Prostate gland (tissue), 2 donors: Measurements from ENCODE around the gene GRAMD1A.

Source experiments
- POLR2A ChIP-seq: fragments of 450-650 bp; IDR thresholded peaks from one replicate; pipeline ENCODE4 v1.6.1; 2016; ENCODE audit warnings: antibody characterized with exemption, mild to moderate bottlenecking
- TF ChIP-seq, protein P1 (sequence below), 4 experiments: fragments of 200-600 bp in 2 of 4; fragments of 450-650 bp in 2 of 4; sonication (generic) in 2 of 4; IDR thresholded peaks; 1 replicate in 3 of 4; 2 replicates in 1 of 4; pipeline ENCODE4 v1.5.1; 2016 to 2019; ENCODE audit warnings: antibody characterized with exemption in 4 of 4, mild to moderate bottlenecking in 2 of 4, moderate library complexity in 2 of 4

GRCh38 chr19:35015270-35015953, 15.3 kb downstream of the GRAMD1A start:
- TF ChIP-seq, protein P1, sequence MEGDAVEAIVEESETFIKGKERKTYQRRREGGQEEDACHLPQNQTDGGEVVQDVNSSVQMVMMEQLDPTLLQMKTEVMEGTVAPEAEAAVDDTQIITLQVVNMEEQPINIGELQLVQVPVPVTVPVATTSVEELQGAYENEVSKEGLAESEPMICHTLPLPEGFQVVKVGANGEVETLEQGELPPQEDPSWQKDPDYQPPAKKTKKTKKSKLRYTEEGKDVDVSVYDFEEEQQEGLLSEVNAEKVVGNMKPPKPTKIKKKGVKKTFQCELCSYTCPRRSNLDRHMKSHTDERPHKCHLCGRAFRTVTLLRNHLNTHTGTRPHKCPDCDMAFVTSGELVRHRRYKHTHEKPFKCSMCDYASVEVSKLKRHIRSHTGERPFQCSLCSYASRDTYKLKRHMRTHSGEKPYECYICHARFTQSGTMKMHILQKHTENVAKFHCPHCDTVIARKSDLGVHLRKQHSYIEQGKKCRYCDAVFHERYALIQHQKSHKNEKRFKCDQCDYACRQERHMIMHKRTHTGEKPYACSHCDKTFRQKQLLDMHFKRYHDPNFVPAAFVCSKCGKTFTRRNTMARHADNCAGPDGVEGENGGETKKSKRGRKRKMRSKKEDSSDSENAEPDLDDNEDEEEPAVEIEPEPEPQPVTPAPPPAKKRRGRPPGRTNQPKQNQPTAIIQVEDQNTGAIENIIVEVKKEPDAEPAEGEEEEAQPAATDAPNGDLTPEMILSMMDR (IDR thresholded peaks at IDR 0.05), result no peak
- TF ChIP-seq POLR2A, result no peak
